Measurements from ENCODE around the gene FBXO42.

FBXO42 gene

DNA sequence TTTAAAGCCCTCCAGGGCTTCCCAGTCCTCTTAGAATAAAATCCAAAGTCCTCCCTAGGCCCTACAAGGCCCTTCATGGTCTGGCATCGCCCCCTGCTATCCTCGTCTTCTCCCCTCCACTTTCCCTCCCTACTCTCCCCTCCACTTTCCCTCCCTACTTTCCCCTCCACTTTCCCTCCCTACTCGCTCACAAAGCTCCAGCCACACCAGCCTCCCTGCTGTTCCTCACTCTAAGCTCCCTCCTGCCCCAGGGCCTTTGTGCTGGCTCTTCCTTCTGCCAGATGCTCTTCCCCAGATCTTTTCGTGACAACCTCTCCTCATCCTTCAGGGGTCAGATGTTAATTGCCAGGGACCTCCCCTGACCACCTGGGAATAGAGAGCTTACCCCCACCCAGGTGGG, 152.6 kb downstream of the FBXO42 start:
- DNase-seq: no peak

DNA sequence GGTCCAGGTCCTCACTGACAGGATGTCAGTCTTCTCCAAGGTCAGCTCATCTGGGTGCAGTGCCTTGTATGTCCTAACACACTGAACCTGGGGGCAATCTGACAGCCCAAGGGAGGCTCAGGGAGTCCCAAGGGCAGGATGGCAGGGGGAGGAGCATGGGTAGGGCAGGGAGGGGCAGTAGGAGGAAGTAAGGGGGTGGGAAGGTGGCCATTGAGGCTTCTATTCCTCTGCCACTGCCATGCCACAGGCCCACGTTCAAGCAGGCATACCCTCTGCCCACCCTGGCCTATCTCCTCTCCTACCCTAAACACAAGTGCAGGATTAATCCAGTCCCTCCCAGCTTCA, 153.2 kb downstream of the FBXO42 start:
- no peak for DNase-seq

DNA sequence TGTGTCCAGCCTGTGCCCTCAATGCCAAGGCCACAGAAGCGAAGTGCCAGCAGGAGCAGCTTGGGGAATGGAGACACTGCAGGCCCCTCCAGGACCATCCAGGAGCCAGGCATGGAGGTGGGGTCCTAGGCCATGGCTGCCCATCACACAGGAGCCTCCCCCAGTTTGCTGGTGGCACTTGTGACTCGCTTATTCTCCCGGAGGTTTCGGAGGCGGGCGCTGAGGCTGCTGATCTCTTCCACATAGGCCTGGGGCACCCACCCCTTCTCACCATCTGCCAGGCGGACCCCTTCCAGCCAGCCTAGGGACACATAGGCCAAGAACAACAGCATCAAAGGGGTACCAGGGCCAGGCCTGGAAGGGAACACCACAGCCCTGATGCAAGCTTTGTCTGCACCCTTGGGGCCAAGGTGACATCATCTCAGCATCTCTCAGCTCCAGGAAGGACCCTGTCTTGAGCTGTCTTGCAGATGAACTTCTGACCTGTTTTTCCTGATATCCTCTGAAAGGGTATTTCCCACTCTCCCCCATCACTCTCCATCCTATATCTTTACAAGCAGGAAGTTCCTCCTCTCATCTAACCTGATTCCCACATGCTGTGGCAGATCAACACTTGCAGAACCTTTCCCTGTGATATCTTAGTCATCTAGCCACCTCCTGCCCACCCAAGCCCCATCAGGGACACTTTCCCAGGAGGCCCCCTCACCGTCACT, 153.7 kb downstream of the FBXO42 start:
- DNase-seq: no peak

DNA sequence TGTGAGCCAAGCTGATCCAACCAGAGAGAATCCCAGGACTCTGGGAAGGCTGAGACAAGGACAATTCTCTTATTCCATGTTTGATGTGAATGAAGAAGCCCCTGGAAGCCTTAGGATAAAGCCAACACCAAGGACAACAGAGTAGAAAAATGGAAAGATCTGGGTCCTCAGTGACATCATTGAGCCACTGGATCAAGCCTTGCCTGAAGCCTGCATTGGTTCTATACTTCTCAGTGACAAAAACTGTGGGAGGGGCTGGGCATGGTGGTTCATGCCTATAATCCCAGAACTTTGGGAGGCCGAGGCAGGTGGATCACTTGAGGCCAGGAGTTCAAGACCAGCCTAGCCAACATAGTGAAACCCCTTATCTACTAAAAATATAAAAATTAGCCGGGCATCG, 155.4 kb downstream of the FBXO42 start:
- no peak for DNase-seq
